ENCODE data around the gene ALDH3A1.

The ALDH3A1 gene

DNA sequence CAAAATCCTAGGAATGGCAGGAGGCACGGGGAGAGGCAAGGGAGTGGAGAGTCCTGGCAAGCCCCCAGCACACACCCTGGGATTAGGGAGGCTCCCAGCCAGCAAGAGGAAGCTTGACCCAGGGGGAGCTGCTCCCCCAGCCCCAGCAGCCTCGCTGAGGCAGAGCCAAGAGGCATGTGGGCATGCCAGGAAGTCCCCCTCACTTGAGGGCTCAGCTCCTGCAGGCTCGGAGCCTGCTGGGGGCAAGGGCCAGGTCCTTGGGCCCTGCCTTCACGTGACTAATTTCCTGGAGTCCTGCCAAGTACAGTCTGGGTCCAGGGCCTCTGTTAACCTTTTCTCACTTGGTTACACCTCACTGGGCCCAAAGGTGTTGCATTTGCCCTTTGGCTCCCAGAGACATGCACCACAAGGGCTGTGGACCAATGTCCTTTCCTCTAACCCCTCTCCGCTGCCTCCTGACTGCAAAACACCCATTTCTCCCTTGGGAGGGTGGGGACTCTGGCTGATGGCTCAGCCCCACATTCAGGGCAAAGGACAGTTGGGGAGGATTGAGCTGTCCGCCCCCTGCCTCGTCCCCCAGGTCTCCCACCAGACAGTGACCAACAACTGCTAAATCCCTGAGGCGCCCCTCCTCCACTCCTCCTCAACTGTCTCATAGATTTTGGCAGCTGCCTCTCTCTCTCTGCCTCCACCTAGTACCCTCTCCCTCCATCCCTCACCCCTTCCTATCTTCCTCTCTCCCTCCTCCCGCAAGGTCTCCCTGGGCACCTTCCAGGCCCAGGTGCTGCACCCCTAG is 27.3 kb downstream of the ALDH3A1 start:
- TF ChIP-seq CTCF (IDR thresholded peaks at IDR 0.05) (no peak), ZFX (IDR thresholded peaks at IDR 0.05; ENCODE audit: borderline replicate concordance) (no peak)
- no peak overlapping the region for H3K27ac ChIP-seq

- H3K27ac ChIP-seq: no peak overlapping the region
- no peak for TF ChIP-seq ZFX (IDR thresholded peaks at IDR 0.05; ENCODE audit: borderline replicate concordance)
- TF ChIP-seq CTCF (IDR thresholded peaks at IDR 0.05): no peak
These were observed 28.0 kb downstream of the ALDH3A1 start for GRCh38 chr17:19720210-19720475.

- no peak overlapping the region for H3K27ac ChIP-seq
- TF ChIP-seq ZFX (IDR thresholded peaks at IDR 0.05; ENCODE audit: borderline replicate concordance) (no peak), CTCF (IDR thresholded peaks at IDR 0.05) (no peak)
These were observed 28.5 kb downstream of the ALDH3A1 start for GRCh38 chr17:19719355-19720209.

DNA sequence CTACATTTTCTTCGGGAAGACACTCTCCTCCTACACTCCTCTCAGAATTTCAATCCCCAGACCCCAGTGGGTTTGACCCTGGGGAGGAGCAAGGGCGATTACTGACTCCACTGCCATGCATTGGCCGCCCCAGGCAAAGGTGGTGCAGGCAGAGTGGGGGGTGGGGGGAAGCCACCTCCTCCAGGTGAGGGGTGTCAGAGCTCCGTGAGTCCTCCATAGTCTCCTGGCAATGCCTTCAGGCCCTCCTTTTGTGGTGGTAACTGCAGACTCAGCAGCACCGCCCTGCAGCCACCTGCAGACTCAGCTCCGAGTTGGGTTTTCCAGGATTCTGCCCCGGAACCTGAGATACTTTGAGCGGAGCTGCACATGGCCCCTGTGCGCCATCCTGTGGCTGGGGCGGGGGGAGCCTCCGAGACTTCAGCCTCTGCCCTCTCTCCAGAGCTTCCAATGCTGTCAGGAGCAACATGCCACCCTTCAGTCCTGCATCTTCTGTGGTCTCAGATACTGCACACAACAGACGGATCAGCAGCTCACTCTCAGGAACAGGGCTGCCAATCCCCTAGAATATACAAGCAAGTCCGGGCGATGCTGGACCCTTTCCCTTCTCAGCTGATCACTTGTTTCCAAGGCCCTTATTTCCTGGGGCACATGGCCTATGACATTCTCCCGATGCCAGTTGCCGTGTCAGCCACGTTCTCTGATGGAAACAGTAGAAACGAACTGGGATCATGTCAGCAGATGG is 29.3 kb downstream of the ALDH3A1 start:
- no peak for TF ChIP-seq ZFX (IDR thresholded peaks at IDR 0.05; ENCODE audit: borderline replicate concordance)
- TF ChIP-seq CTCF (IDR thresholded peaks at IDR 0.05): peak; percentile 51
- H3K27ac ChIP-seq: no peak overlapping the region

DNA sequence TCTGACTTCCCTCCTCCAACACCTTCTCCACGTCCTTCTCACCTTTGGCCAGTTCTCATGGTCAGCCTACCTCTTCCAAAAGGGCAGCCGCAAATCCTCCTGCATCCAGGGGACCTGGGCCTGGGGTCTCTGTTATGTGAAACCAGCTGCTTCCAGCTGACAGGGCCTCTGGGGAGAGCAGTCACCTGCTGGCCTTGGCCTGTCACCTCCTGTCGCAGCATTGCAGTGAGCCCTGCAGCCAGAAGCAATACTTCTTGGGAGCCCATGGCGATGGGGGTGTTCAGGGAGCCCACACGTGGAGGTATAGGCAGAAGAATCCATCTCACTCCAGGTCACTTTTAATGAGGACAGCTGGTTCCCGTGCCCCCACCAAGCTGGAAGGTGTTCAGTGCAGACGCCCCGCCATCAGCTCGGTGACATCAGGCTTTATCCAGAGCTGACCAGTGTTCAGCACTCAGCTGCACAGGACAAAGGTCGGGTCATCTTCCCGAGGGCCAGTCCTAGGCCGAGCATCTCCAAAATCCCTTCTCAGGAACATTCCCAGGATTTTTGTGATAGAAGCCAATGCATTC is 30.0 kb downstream of the ALDH3A1 start:
- TF ChIP-seq CTCF (IDR thresholded peaks at IDR 0.05) (no peak), ZFX (IDR thresholded peaks at IDR 0.05; ENCODE audit: borderline replicate concordance) (no peak)
- H3K27ac ChIP-seq: no peak overlapping the region

GRCh38 chr17:19717411-19717908 is 30.6 kb downstream of the ALDH3A1 start:
- no peak overlapping the region for H3K27ac ChIP-seq

More at GRCh38 chr17:19717411-19717908, 30.6 kb downstream of the ALDH3A1 start:
- TF ChIP-seq CTCF (IDR thresholded peaks at IDR 0.05) (no peak), ZFX (IDR thresholded peaks at IDR 0.05; ENCODE audit: borderline replicate concordance) (no peak)
